HG02884 (cell line): ENCODE results near the gene ACTR8.

Source experiments
- ATAC-seq: cut with Tn5 transposase; IDR thresholded peaks from one replicate; pipeline ENCODE4 v1.9.1; 2021; ENCODE audit warnings: mild to moderate bottlenecking, moderate library complexity; ENCODE audit not compliant: unreplicated experiment

ACTR8 gene

DNA sequence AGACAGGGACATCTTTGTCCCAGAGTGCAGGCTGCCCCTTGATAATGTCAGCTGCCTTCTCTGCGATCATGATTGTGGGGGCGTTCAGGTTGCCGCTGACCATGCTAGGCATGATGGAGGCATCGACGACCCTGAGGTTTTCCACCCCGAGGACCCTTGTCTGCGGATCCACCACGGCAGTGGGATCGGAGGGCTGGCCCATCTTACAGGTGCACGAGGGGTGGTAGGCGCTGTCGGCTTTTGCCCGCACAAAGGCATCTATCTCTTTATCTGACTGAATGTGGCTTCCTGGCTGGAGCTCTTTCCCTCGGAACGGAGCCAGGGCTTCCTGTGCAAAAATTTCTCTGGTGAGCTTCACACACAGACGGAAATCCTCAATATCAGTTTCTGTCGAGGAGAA lies 64.1 kb downstream of the ACTR8 start:
- ATAC-seq = no peak

GRCh38 chr3:53817211-53817610 lies 64.7 kb downstream of the ACTR8 start:
- no peak for ATAC-seq
